Fibroblast of the aortic adventitia (primary cell): ENCODE measurements around the gene TRDN. TPM values are rescaled to one million over a fixed set of nuclear protein-coding genes. Genes with fewer than 3 reads are reported as not detected.

ENCODE experiments used
- DNase-seq: peaks from one replicate; pipeline ENCODE4 v3.0.0-alpha.2; 2010; ENCODE audit warnings: low read depth
- H3K4me3 ChIP-seq: 2 replicates; pipeline ENCODE4 v1.5.1; 2011; ENCODE audit warnings: low read depth, mild to moderate bottlenecking, control low read depth, low read length, moderate library complexity
- total RNA-seq: library from RNA; depleted of rRNA; stranded (reverse); fragments of >200 nt; gene quantifications from 2 replicates; pipeline ENCODE4 v1.2.3, GENCODE V29; 2012; ENCODE audit warnings: low replicate concordance
- TF ChIP-seq, protein P1 (sequence below): IDR thresholded peaks from 2 replicates; pipeline ENCODE4 v1.5.1; 2011; ENCODE audit warnings: mild to moderate bottlenecking, low read length, control low read depth, inconsistent platforms; ENCODE audit not compliant: insufficient read depth

TRDN gene
- total RNA-seq, 1 donor = under 0.01 TPM

DNA sequence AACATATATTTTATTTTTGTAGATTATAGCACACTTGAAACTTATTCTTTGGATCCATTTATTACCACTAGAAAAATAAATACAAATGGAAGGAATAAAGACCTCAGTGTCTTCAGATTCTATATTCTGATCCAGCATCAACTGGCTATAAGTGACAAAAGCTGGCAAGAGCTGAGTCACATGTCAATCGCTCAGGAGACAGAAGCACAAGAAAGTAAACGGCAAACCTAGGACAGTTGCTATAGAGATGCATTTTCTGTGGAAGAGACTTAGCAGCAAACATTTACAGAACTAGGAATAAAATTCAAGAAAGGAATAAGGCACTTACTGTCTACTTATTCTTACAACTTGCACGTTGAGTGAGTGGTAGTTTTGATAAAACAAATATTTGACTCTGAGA is 410.4 kb downstream of the TRDN start:
- no peak for DNase-seq
- TF ChIP-seq, protein P1, sequence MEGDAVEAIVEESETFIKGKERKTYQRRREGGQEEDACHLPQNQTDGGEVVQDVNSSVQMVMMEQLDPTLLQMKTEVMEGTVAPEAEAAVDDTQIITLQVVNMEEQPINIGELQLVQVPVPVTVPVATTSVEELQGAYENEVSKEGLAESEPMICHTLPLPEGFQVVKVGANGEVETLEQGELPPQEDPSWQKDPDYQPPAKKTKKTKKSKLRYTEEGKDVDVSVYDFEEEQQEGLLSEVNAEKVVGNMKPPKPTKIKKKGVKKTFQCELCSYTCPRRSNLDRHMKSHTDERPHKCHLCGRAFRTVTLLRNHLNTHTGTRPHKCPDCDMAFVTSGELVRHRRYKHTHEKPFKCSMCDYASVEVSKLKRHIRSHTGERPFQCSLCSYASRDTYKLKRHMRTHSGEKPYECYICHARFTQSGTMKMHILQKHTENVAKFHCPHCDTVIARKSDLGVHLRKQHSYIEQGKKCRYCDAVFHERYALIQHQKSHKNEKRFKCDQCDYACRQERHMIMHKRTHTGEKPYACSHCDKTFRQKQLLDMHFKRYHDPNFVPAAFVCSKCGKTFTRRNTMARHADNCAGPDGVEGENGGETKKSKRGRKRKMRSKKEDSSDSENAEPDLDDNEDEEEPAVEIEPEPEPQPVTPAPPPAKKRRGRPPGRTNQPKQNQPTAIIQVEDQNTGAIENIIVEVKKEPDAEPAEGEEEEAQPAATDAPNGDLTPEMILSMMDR = no peak
- H3K4me3 ChIP-seq = no peak overlapping the region

DNA sequence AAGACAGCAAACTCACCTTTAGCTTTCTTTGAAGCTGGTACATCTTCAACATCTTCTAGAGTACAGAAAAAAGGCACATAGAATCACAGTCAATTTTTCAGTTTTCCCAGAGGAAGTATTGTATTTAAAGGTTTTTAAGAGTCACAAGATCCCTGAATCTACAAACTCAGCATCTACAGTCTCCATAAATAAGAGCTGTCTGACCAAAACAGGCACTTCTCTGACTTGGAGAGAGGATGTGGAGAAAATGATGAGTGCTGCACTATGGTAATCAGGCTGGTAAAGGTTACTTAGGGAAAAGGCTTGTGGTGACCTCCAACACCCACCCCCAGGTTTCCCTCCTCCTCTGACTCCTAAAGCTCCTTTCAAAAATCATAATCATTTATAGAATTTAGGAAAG is 412.7 kb downstream of the TRDN start:
- H3K4me3 ChIP-seq = no peak overlapping the region
- TF ChIP-seq, protein P1 = no peak
- DNase-seq = no peak

DNA sequence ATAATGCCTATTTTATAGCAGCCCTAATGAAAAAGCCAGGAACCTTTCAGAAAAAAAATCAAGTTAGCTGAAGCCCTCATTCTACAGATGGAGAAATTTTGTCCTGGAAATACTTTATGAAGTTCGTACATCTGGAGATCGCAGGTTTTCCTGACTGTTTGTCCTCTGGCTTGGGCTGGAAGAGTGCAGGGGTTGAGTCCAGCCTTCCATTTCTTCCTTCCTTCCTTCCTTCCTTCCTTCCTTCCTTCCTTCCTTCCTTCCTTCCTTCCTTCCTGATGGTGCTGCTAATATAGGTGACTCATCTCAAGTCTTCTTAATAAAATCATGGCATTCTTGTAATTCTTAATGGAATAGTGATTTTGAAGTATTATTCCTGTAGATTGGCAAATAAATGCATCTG is 413.3 kb downstream of the TRDN start:
- no peak overlapping the region for H3K4me3 ChIP-seq
- DNase-seq = no peak
- TF ChIP-seq, protein P1 = no peak

DNA sequence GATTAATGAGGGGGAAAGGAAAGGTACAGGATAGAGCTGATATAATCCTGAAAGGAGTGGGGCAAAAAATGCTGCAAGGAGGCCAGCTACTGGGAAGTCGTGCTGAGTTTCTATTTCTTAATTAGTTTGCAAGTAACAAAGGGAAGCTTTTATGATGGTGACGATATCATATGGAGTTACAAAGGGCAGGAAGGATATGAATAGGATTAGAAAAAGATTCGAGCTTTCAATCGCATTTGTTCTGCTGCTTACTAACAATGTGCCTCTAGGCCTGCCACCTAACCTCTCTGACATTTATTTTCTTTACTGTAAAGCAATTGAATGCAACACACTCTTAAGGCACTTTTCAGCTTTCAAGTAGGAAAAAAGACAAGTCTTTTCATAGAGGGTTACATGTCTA is 421.5 kb downstream of the TRDN start:
- DNase-seq = no peak
- TF ChIP-seq, protein P1 = no peak
- no peak overlapping the region for H3K4me3 ChIP-seq

DNA sequence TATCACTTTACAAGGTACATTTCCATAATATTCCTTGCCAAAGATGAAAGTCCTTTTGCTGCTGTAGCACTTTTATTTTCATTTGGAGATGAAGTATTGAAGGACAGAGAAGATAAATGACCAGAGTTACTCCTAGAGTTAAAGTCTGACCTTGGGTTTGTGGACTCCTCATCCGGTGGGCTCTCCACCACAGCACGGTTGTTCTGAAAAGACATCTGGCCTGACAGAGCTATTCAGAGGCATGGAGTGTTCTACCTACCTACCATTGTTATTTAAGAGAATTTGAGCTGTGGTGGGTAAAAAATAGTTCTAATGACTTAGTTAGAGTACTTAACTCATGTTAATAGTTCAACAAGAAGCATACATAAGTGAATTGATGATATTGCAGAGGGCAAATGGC is 422.3 kb downstream of the TRDN start:
- TF ChIP-seq, protein P1 = no peak
- no peak for DNase-seq
- no peak overlapping the region for H3K4me3 ChIP-seq

DNA sequence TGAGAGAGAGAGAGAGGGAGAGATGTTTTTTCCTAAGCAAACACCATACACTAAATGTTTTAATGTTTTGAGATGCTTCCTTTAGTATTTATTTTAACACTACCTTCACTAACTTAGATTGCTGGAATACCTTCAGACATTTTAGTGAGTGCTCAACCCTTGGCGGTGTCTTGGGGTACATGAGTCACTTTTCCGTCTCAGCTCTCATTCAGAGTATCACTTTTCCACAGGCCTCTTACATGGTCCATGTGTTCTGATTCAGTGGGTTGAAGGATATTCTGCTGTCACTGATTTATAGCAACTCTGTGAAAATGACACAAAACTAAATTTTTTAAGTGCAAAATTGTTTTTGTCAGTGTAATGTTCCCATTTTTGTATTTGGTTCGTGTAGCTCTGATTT is 422.8 kb downstream of the TRDN start:
- H3K4me3 ChIP-seq = no peak overlapping the region
- TF ChIP-seq, protein P1 = no peak
- no peak for DNase-seq

DNA sequence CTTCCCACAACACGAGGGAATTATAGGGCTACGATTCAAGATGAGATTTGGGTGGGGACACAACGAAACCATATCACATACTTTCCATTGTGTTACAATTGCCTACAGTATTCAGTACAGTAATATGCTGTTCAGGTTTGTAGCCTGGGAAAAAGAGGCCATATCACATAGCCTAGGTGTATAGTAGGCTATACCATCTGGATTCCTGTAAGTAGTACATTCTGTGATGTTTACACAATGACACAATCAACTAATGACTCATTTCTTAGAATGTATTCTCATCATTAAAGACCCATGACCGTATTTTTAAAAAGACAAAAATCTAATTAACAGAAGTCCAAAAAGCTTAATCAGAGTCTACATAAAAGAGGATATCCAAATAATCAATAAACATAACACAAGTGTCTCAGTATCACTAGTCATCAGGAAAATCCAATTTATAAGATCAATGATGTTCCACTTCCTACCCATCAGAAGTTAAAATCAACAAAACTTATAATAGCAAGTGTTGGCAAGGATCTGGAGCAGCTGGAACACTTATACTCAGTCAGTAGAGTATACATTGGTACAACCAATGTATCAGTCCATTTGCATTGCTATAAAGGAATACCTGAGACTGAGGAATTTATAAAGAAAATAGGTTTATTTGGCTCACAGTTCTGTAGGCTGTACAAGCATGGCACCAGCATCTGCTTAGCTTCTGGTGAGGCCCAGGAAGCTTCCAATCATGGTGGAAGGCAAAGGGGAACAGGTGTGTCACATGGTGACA is 424.8 kb downstream of the TRDN start:
- no peak overlapping the region for H3K4me3 ChIP-seq
- TF ChIP-seq, protein P1 = no peak
- no peak for DNase-seq
